Suprapubic skin (tissue), 3 donors: ENCODE measurements around the gene C5orf24.

Experiments
- POLR2AphosphoS5 ChIP-seq, 3 donors: sonication (generic); formaldehyde crosslinking; IDR thresholded peaks; one replicate each; pipeline ENCODE4 v1.6.1; 2017; ENCODE audit warnings: antibody characterized with exemption in 3 of 3
- TF ChIP-seq, protein P1 (sequence below), 2 donors: fragments of 200-600 bp in 1 of 2; fragments of 450-650 bp in 1 of 2; sonication (generic) in 1 of 2; IDR thresholded peaks; one replicate each; pipeline ENCODE4 v1.5.1; 2016 to 2019; ENCODE audit warnings: antibody characterized with exemption in 2 of 2, mild to moderate bottlenecking in 1 of 2, moderate library complexity in 1 of 2

DNA sequence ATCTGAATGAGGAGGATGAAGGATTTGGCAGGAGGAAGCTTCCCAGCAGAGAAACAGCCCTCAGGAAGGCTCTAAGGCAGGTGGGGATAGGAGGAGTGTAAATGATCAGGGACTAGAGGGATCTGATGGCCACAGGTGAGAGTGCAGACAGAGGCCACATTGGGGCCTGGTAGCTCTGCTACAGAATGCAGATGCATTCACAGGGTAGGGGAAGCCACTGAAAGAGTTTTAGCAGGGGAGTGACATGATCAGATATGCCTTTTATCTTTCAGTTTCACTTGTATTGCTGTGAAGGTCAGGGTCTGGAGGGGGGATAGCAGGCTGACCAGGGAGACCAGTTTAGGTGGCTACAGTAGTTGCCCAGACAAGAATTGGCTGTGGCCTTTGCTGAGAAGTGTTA, 31.4 kb downstream of the C5orf24 start:
- TF ChIP-seq, protein P1, sequence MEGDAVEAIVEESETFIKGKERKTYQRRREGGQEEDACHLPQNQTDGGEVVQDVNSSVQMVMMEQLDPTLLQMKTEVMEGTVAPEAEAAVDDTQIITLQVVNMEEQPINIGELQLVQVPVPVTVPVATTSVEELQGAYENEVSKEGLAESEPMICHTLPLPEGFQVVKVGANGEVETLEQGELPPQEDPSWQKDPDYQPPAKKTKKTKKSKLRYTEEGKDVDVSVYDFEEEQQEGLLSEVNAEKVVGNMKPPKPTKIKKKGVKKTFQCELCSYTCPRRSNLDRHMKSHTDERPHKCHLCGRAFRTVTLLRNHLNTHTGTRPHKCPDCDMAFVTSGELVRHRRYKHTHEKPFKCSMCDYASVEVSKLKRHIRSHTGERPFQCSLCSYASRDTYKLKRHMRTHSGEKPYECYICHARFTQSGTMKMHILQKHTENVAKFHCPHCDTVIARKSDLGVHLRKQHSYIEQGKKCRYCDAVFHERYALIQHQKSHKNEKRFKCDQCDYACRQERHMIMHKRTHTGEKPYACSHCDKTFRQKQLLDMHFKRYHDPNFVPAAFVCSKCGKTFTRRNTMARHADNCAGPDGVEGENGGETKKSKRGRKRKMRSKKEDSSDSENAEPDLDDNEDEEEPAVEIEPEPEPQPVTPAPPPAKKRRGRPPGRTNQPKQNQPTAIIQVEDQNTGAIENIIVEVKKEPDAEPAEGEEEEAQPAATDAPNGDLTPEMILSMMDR (IDR thresholded peaks at IDR 0.05) = no peak
- no peak for TF ChIP-seq POLR2AphosphoS5 (IDR thresholded peaks at IDR 0.05)
